OCI-LY7 (cell line): Measurements from ENCODE around the gene TPCN2. TPM values are rescaled to one million over a fixed set of nuclear protein-coding genes. Genes with fewer than 3 reads are reported as not detected.

Source experiments
- BruUV-seq: library from RNA; stranded (reverse); fragments of 400-500 nt; replicated peaks from 2 replicates; lab custom pipeline; 2021; lab: Mats Ljungman, UMichigan
- CTCF ChIA-PET: fragments of 300-600 bp; sonication (Branson Sonifier 250); formaldehyde crosslinking; loops from one replicate; lab custom pipeline; 2022; ENCODE audit warnings: antibody characterized with exemption; ENCODE audit not compliant: unreplicated experiment; lab: Charles Lee
- POLR2A ChIA-PET: fragments of 300-600 bp; sonication (Branson Sonifier 250); formaldehyde crosslinking; loops from one replicate; lab custom pipeline; 2022; ENCODE audit warnings: antibody characterized with exemption; lab: Charles Lee
- DNase-seq: peaks from one replicate; pipeline ENCODE4 v3.0.0-alpha.2; 2015; ENCODE audit warnings: low spot score
- H2AFZ ChIP-seq: fragments of 200-600 bp; sonication (generic), shearing (Covaris generic); 2 replicates; pipeline ENCODE4 v1.6.1; 2014; ENCODE audit warnings: mild to moderate bottlenecking, antibody characterized with exemption, low read length, moderate library complexity
- H3K27ac ChIP-seq: fragments of 200-600 bp; sonication (generic); 2 replicates; pipeline ENCODE4 v1.5.1; 2014; ENCODE audit warnings: mixed run types, low read depth, mild to moderate bottlenecking, moderate library complexity, low read length, inconsistent platforms; ENCODE audit not compliant: poor library complexity, severe bottlenecking
- H3K36me3 ChIP-seq: fragments of 200-600 bp; sonication (generic); 2 replicates; pipeline ENCODE4 v1.6.1; 2014; ENCODE audit warnings: mild to moderate bottlenecking, antibody characterized with exemption, low read length, moderate library complexity, mixed read lengths; ENCODE audit not compliant: insufficient read depth
- H3K4me1 ChIP-seq: fragments of 200-600 bp; sonication (generic); 2 replicates; pipeline ENCODE4 v1.5.1; 2014; ENCODE audit warnings: mild to moderate bottlenecking, low read length; ENCODE audit not compliant: insufficient read depth, poor library complexity, severe bottlenecking
- H3K4me2 ChIP-seq: fragments of 200-600 bp; sonication (generic); 2 replicates; pipeline ENCODE4 v1.6.1; 2014; ENCODE audit warnings: mild to moderate bottlenecking, low read length
- H3K4me3 ChIP-seq: fragments of 200-600 bp; sonication (generic); 2 replicates; pipeline ENCODE4 v1.5.1; 2014; ENCODE audit warnings: mild to moderate bottlenecking, low read depth, low read length; ENCODE audit not compliant: poor library complexity, severe bottlenecking
- H3K79me2 ChIP-seq: fragments of 200-600 bp; sonication (generic); 2 replicates; pipeline ENCODE4 v1.6.1; 2016; ENCODE audit warnings: low read depth, mild to moderate bottlenecking, low read length, moderate library complexity, mixed read lengths; ENCODE audit not compliant: insufficient read depth
- H3K9me2 ChIP-seq: fragments of 200-600 bp; sonication (generic); 2 replicates; pipeline ENCODE4 v1.6.1; 2016; ENCODE audit warnings: mild to moderate bottlenecking, low read length, mixed read lengths; ENCODE audit not compliant: insufficient read depth
- H3K9me3 ChIP-seq: fragments of 200-600 bp; sonication (generic); 2 replicates; pipeline ENCODE4 v1.6.1; 2014; ENCODE audit warnings: mild to moderate bottlenecking, mixed run types, low read length, mixed read lengths
- H4K20me1 ChIP-seq: fragments of 200-600 bp; sonication (generic); 2 replicates; pipeline ENCODE4 v1.6.1; 2014; ENCODE audit warnings: mild to moderate bottlenecking, antibody characterized with exemption, low read length, moderate library complexity, mixed read lengths; ENCODE audit not compliant: insufficient read depth
- CTCF ChIP-seq: fragments of 200-600 bp; sonication (generic); conservative IDR thresholded peaks from 2 replicates; pipeline ENCODE4 v1.5.1; 2014; ENCODE audit warnings: mild to moderate bottlenecking, antibody characterized with exemption, low read length, moderate library complexity, mixed read lengths
- EZH2phosphoT487 ChIP-seq: fragments of 200-600 bp; sonication (generic); IDR thresholded peaks from 2 replicates; pipeline ENCODE4 v1.6.1; 2018; ENCODE audit warnings: low read depth, borderline replicate concordance, mild to moderate bottlenecking, mixed run types, antibody characterized with exemption, low read length, moderate library complexity, mixed read lengths
- intact Hi-C: fragments of 100-400 bp; cut with micrococcal nuclease; formaldehyde crosslinking; loops from one replicate; pipeline ENCODE4 v1.10.0; 2022; ENCODE audit not compliant: unreplicated experiment
- total RNA-seq, 2 experiments: library from RNA; depleted of rRNA in 1 of 2; stranded (reverse); fragments of >200 nt in 1 of 2; shearing (Covaris generic) in 1 of 2; gene quantifications; 2 replicates each; pipeline ENCODE4 v1.2.3, GENCODE V29; 2014 to 2022

TPCN2 gene
- total RNA-seq, 2 experiments from 2014 or later: 21.5 to 65.2 TPM

GRCh38 chr11:69160296-69161116 lies 111.8 kb downstream of the TPCN2 start:
- CTCF ChIA-PET: no interaction called here
- TF ChIP-seq EZH2phosphoT487 (no peak), CTCF (no peak)
- Histone ChIP-seq H4K20me1 (no peaks in the 10 kb centered on the region), H3K4me1 (no peaks in the 10 kb centered on the region), H3K27ac (no peak overlapping the region), H2AFZ (no peak overlapping the region), H3K4me2 (no peak overlapping the region), H3K9me3 (no peaks in the 10 kb centered on the region), H3K4me3 (no peak overlapping the region), H3K36me3 (no peaks in the 10 kb centered on the region), H3K79me2 (no peaks in the 10 kb centered on the region), H3K9me2 (no peaks in the 10 kb centered on the region)
- DNase-seq: no peak
- intact Hi-C loops: no loop called here
- no TSS peak for BruUV-seq
- POLR2A ChIA-PET: no interaction called here

DNA sequence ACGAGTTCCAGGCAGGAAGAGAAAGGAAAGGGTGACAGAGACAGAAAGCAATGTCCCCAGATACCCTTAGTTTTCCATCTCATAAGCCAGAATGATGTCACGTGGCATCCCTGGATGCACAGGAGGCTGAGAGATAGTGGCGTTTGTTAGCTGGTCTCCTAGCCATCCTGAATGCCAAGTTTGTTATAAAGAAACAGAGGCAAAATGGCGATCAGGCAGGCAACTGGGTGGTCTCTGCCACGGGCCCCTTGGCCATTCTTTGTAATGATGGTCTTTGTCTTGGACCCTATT lies 112.3 kb downstream of the TPCN2 start:
- H3K4me3 ChIP-seq: no peak overlapping the region
- no peak for TF ChIP-seq EZH2phosphoT487
- TF ChIP-seq CTCF: no peak
- BruUV-seq: no TSS peak
- DNase-seq: no peak
- H4K20me1 ChIP-seq: no peaks in the 10 kb centered on the region
- ChIA-PET POLR2A (no interaction called here), CTCF (no interaction called here)
- intact Hi-C loops: no loop called here
- H3K9me3 ChIP-seq: no peaks in the 10 kb centered on the region
- H3K4me2 ChIP-seq: no peak overlapping the region
- H3K4me1 ChIP-seq: no peaks in the 10 kb centered on the region
- H3K27ac ChIP-seq: no peak overlapping the region
- no peaks in the 10 kb centered on the region for H3K36me3 ChIP-seq
- H3K79me2 ChIP-seq: no peaks in the 10 kb centered on the region
- no peak overlapping the region for H2AFZ ChIP-seq
- H3K9me2 ChIP-seq: no peaks in the 10 kb centered on the region

- no TSS peak for BruUV-seq
- no peak overlapping the region for H2AFZ ChIP-seq
- H3K79me2 ChIP-seq: no peaks in the 10 kb centered on the region
- no peaks in the 10 kb centered on the region for H3K4me1 ChIP-seq
- ChIA-PET CTCF (no interaction called here), POLR2A (no interaction called here)
- intact Hi-C loops: no loop called here
- H3K9me2 ChIP-seq: no peaks in the 10 kb centered on the region
- H3K9me3 ChIP-seq: no peaks in the 10 kb centered on the region
- H3K36me3 ChIP-seq: no peaks in the 10 kb centered on the region
- no peak overlapping the region for H3K4me2 ChIP-seq
- TF ChIP-seq CTCF (no peak), EZH2phosphoT487 (no peak)
- H3K4me3 ChIP-seq: no peak overlapping the region
- no peak overlapping the region for H3K27ac ChIP-seq
- no peak for DNase-seq
- no peaks in the 10 kb centered on the region for H4K20me1 ChIP-seq
These were observed 113.8 kb downstream of the TPCN2 start for GRCh38 chr11:69162505-69162904.
